Measurements from ENCODE around the gene CDHR5. TPM values are rescaled to one million over a fixed set of nuclear protein-coding genes. Genes with fewer than 3 reads are reported as not detected.

CDHR5 gene
- total and polyA plus RNA-seq, 7 donors, result 0.07 to 0.34 (median 0.20) TPM; not detected in 4

- H3K27me3 ChIP-seq (ENCODE audit: insufficient read depth in 3 of 3, low read length in 2 of 3), result no peaks in the 10 kb centered on the region
- peak in 3 of 4 donors; percentile 33 to 67 (median 65) for ATAC-seq
- H3K9me3 ChIP-seq, result no peaks in the 10 kb centered on the region
- peak overlapping the region; percentile 58 for H3K27ac ChIP-seq
- 39 to 75% (median 45%) methylated on average over 14 to 15 of the region's 15 CpGs for WGBS, 3 donors
- peak overlapping the region; percentile 25 for H3K4me3 ChIP-seq
- DNase-seq, result no peak
- peaks cover 3 to 21% of the 10 kb centered on the region in 2 donors for H3K36me3 ChIP-seq (ENCODE audit: insufficient read depth in 1 of 2, low read depth in 1 of 2)
- intact Hi-C loops (cut with DNase I), result no loop called here
- no peak for TF ChIP-seq CTCF (IDR thresholded peaks at IDR 0.05)
- H3K4me1 ChIP-seq, result peaks cover 4% of the 10 kb centered on the region
These were observed 40.4 kb upstream of the CDHR5 start for GRCh38 chr11:665062-665703.

- peak; percentile 69 to 81 for DNase-seq
- H3K4me1 ChIP-seq, result peaks cover 4% of the 10 kb centered on the region
- no peaks in the 10 kb centered on the region for H3K27me3 ChIP-seq (ENCODE audit: insufficient read depth in 3 of 3, low read length in 2 of 3)
- peak; percentile 57 for TF ChIP-seq CTCF (IDR thresholded peaks at IDR 0.05)
- peak; percentile 51 to 70 (median 68) for ATAC-seq
- H3K9me3 ChIP-seq, result no peaks in the 10 kb centered on the region
- intact Hi-C loops (cut with DNase I), result loop anchor here (2.0 to 5.0 kb wide), 2 partner anchors 60 kb away; no protein-coding TSS in a partner anchor
- H3K4me3 ChIP-seq, result no peak overlapping the region
- no peak overlapping the region for H3K27ac ChIP-seq
- whole genome bisulfite sequencing, 3 donors, result 54 to 62% (median 54%) methylated on average over 15 of the region's 15 CpGs
- H3K36me3 ChIP-seq (ENCODE audit: insufficient read depth in 1 of 2, low read depth in 1 of 2), result peaks cover 3 to 37% of the 10 kb centered on the region in 2 donors
These were observed 38.0 kb upstream of the CDHR5 start for GRCh38 chr11:662689-663274.

GRCh38 chr11:660681-661444, 36.1 kb upstream of the CDHR5 start:
- H3K36me3 ChIP-seq (ENCODE audit: insufficient read depth in 1 of 2, low read depth in 1 of 2), result peaks cover 3 to 38% of the 10 kb centered on the region in 2 donors
- no peak overlapping the region for H3K4me3 ChIP-seq
- no peaks in the 10 kb centered on the region for H3K9me3 ChIP-seq
- peak in 1 of 4 donors; percentile 7 for ATAC-seq
- no peak for TF ChIP-seq CTCF (IDR thresholded peaks at IDR 0.05)
- no peak for DNase-seq
- 71 to 77% (median 75%) methylated on average over 19 of the region's 19 CpGs for WGBS, 3 donors
- H3K4me1 ChIP-seq, result peaks cover 2% of the 10 kb centered on the region
- intact Hi-C loops (cut with DNase I), result loop anchor here in 1 of 2 donors (5.0 kb wide), 1 partner anchor 61 kb away; no protein-coding TSS in a partner anchor
- no peak overlapping the region for H3K27ac ChIP-seq
- H3K27me3 ChIP-seq (ENCODE audit: insufficient read depth in 3 of 3, low read length in 2 of 3), result no peaks in the 10 kb centered on the region

GRCh38 chr11:660281-660680, 35.5 kb upstream of the CDHR5 start:
- intact Hi-C loops (cut with DNase I), result loop anchor here in 1 of 2 donors (5.0 kb wide), 1 partner anchor 62 kb away; no protein-coding TSS in a partner anchor
- Histone ChIP-seq H3K9me3 (no peaks in the 10 kb centered on the region), H3K27me3 (ENCODE audit: insufficient read depth in 3 of 3, low read length in 2 of 3) (no peaks in the 10 kb centered on the region), H3K36me3 (ENCODE audit: insufficient read depth in 1 of 2, low read depth in 1 of 2) (peaks cover 3 to 36% of the 10 kb centered on the region in 2 donors), H3K4me1 (no peaks in the 10 kb centered on the region), H3K4me3 (no peak overlapping the region), H3K27ac (no peak overlapping the region)
- DNase-seq (no peak), ATAC-seq (peak in 1 of 4 donors; percentile 9)
- TF ChIP-seq CTCF (IDR thresholded peaks at IDR 0.05), result no peak
- WGBS, 3 donors, result 81 to 89% (median 86%) methylated on average over 19 of the region's 19 CpGs

All from psoas muscle (tissue), 8 donors.